ENCODE measurements around the gene MTFR1L.

MTFR1L gene

GRCh38 chr1:25829046-25829445 lies 9.3 kb downstream of the MTFR1L start:
- DNase-seq (ENCODE audit: low read depth in 2 of 2): no peak
- TF ChIP-seq CTCF (IDR thresholded peaks at IDR 0.05; ENCODE audit: low read depth, low read length): no peak
- H3K4me3 ChIP-seq (replicated peaks in 1 of 2; ENCODE audit: low read depth in 2 of 2, low read length in 2 of 2): no peak overlapping the region

GRCh38 chr1:25831569-25832196 lies 11.9 kb downstream of the MTFR1L start:
- no peak for TF ChIP-seq CTCF (IDR thresholded peaks at IDR 0.05; ENCODE audit: low read depth, low read length)
- no peak overlapping the region for H3K4me3 ChIP-seq (replicated peaks in 1 of 2; ENCODE audit: low read depth in 2 of 2, low read length in 2 of 2)
- no peak for DNase-seq (ENCODE audit: low read depth in 2 of 2)

- DNase-seq (ENCODE audit: low read depth in 2 of 2): no peak
- H3K4me3 ChIP-seq (replicated peaks in 1 of 2; ENCODE audit: low read depth in 2 of 2, low read length in 2 of 2): no peak overlapping the region
- TF ChIP-seq CTCF (IDR thresholded peaks at IDR 0.05; ENCODE audit: low read depth, low read length): no peak
Measured at GRCh38 chr1:25832336-25833037, 12.7 kb downstream of the MTFR1L start.

GRCh38 chr1:25833158-25833557 lies 13.4 kb downstream of the MTFR1L start:
- H3K4me3 ChIP-seq (replicated peaks in 1 of 2; ENCODE audit: low read depth in 2 of 2, low read length in 2 of 2): no peak overlapping the region
- no peak for TF ChIP-seq CTCF (IDR thresholded peaks at IDR 0.05; ENCODE audit: low read depth, low read length)
- no peak for DNase-seq (ENCODE audit: low read depth in 2 of 2)

GRCh38 chr1:25834894-25835293 lies 15.1 kb downstream of the MTFR1L start:
- no peak for TF ChIP-seq CTCF (IDR thresholded peaks at IDR 0.05; ENCODE audit: low read depth, low read length)
- DNase-seq (ENCODE audit: low read depth in 2 of 2): no peak

GRCh38 chr1:25836695-25837094 lies 16.9 kb downstream of the MTFR1L start:
- no peak for TF ChIP-seq CTCF (IDR thresholded peaks at IDR 0.05; ENCODE audit: low read depth, low read length)
- DNase-seq (ENCODE audit: low read depth in 2 of 2): no peak
- H3K4me3 ChIP-seq (replicated peaks in 1 of 2; ENCODE audit: low read depth in 2 of 2, low read length in 2 of 2): no peak overlapping the region

More at GRCh38 chr1:25834894-25835293, 15.1 kb downstream of the MTFR1L start:
- H3K4me3 ChIP-seq (replicated peaks in 1 of 2; ENCODE audit: low read depth in 2 of 2, low read length in 2 of 2): no peak overlapping the region

All from cardiac fibroblast (primary cell).